ENCODE data around the gene CA10. TPM values are rescaled to one million over a fixed set of nuclear protein-coding genes. Genes with fewer than 3 reads are reported as not detected.

Gene CA10
- total and polyA plus RNA-seq, 7 donors = 0.28 to 2.9 (median 0.49) TPM; not detected in 2

DNA sequence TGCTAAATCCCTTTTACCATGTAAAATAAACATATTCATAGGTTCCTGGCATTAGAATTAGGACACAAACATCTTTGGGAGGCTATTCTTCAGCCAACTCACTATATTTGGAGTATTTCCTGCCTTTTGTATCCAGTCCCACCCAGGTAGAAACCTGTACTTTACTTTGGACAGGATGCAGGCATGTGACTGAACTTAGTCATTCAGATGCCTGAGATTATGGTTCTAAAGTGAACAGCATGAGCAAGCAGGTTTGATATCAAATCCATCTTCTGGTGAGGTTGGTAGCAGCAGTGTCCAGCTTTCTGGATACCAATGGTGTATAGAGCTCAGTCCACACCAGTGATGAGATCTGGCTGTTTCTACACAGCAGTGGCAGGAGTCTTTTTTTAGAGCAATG, 20.2 kb downstream of the CA10 start:
- no peak for DNase-seq

DNA sequence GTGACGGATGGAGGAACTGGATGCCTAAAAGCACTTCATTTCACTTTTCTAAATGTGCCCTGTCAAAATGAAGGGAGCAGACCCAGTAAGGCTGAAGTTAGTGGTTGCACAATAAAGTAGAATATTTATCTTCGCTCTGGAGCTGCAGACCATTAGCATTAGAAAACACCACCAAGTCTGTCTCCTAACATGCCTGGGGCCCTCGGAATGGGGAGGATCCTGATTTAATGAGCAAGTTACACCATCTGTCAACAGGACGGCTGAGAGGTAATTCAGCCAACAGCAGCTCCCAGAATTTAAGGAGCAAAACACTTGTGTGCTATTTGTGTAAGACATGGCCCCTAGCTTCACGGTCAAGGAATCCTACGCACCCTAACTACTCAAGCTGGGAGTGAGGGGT, 22.3 kb downstream of the CA10 start:
- Histone ChIP-seq H3K27ac (no peak overlapping the region), H3K27me3 (no peaks in the 10 kb centered on the region)
- no peak for TF ChIP-seq POLR2AphosphoS5 (IDR thresholded peaks at IDR 0.05)
- TF ChIP-seq EP300 (IDR thresholded peaks at IDR 0.05) = no peak
- TF ChIP-seq, protein P1, sequence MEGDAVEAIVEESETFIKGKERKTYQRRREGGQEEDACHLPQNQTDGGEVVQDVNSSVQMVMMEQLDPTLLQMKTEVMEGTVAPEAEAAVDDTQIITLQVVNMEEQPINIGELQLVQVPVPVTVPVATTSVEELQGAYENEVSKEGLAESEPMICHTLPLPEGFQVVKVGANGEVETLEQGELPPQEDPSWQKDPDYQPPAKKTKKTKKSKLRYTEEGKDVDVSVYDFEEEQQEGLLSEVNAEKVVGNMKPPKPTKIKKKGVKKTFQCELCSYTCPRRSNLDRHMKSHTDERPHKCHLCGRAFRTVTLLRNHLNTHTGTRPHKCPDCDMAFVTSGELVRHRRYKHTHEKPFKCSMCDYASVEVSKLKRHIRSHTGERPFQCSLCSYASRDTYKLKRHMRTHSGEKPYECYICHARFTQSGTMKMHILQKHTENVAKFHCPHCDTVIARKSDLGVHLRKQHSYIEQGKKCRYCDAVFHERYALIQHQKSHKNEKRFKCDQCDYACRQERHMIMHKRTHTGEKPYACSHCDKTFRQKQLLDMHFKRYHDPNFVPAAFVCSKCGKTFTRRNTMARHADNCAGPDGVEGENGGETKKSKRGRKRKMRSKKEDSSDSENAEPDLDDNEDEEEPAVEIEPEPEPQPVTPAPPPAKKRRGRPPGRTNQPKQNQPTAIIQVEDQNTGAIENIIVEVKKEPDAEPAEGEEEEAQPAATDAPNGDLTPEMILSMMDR (IDR thresholded peaks at IDR 0.05) = no peak
- TF ChIP-seq POLR2A (IDR thresholded peaks at IDR 0.05) = no peak

More for the DNA sequence above, 20.2 kb downstream of the CA10 start:
- H3K36me3 ChIP-seq = no peaks in the 10 kb centered on the region
- H3K4me3 ChIP-seq = no peak overlapping the region
- H3K27me3 ChIP-seq = no peaks in the 10 kb centered on the region
- H3K9me3 ChIP-seq = no peaks in the 10 kb centered on the region
- H3K27ac ChIP-seq = no peak overlapping the region
- no peak for TF ChIP-seq EP300 (IDR thresholded peaks at IDR 0.05)
- no peak for TF ChIP-seq POLR2A (IDR thresholded peaks at IDR 0.05)
- no peak for TF ChIP-seq POLR2AphosphoS5 (IDR thresholded peaks at IDR 0.05)
- TF ChIP-seq, protein P1 (IDR thresholded peaks at IDR 0.05) = no peak
- intact Hi-C loops (cut with DNase I) = no loop called here
- no peaks in the 10 kb centered on the region for H3K4me1 ChIP-seq

DNA sequence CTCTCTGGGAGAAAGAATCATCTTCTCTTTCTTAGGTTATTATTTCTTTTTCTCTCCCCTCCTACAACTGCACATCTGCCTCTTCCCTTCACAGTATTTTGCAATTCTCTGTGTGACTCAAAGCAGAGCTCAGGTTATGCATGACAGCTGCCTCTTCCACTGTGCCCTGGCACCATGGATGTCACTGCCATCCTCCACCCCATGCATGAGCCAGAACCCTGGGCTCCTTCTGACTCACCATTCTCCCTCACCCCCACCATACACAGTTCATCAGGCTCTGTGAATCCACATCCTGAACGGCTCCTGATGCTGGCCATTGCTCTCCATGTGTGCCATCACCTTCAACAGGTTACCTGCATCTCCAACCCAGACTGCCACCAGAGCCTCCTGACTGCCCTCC, 23.9 kb downstream of the CA10 start:
- Histone ChIP-seq H3K36me3 (no peaks in the 10 kb centered on the region), H3K27ac (no peak overlapping the region), H3K9me3 (peaks cover 0 to 2% (median 0%) of the 10 kb centered on the region in 4 donors), H3K4me1 (no peaks in the 10 kb centered on the region), H3K4me3 (no peak overlapping the region), H3K27me3 (no peaks in the 10 kb centered on the region)
- intact Hi-C loops (cut with DNase I) = no loop called here
- DNase-seq = no peak
- no peak for TF ChIP-seq EP300 (IDR thresholded peaks at IDR 0.05)
- no peak for TF ChIP-seq POLR2A (IDR thresholded peaks at IDR 0.05)
- no peak for TF ChIP-seq POLR2AphosphoS5 (IDR thresholded peaks at IDR 0.05)
- TF ChIP-seq, protein P1 (IDR thresholded peaks at IDR 0.05) = no peak
- 62 to 68% methylated on average over 1 of the region's 1 CpG for WGBS, 2 donors

More for the DNA sequence above, 22.3 kb downstream of the CA10 start:
- no peak for DNase-seq
- no peaks in the 10 kb centered on the region for H3K4me1 ChIP-seq
- H3K36me3 ChIP-seq = no peaks in the 10 kb centered on the region
- intact Hi-C loops (cut with DNase I) = no loop called here
- H3K9me3 ChIP-seq = no peaks in the 10 kb centered on the region
- WGBS, 2 donors = 42 to 51% methylated on average over 6 of the region's 6 CpGs
- no peak overlapping the region for H3K4me3 ChIP-seq

DNA sequence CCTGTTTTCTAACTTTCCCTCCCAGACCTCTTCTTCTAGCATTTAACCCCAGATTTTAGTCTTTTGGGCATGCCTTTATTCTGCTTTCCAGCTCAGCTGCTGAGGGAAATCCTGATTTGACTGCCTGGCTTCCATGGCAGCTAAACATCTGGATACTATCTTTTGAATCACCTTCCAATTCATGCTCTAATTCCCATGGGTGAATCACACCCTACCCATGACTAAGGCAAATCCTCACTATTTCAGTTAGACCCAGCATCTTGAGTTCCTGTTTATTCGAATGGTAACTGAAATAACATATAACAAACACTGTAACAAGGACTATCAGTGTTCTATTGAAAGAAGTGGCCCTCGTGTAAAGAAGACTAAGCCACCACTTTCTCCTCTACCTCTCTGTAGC, 29.8 kb downstream of the CA10 start:
- H3K4me1 ChIP-seq = no peaks in the 10 kb centered on the region
- no peak for DNase-seq
- H3K27ac ChIP-seq = no peak overlapping the region
- TF ChIP-seq POLR2A (IDR thresholded peaks at IDR 0.05) = no peak
- TF ChIP-seq, protein P1 (IDR thresholded peaks at IDR 0.05) = no peak
- TF ChIP-seq POLR2AphosphoS5 (IDR thresholded peaks at IDR 0.05) = no peak
- TF ChIP-seq EP300 (IDR thresholded peaks at IDR 0.05) = no peak
- H3K36me3 ChIP-seq = no peaks in the 10 kb centered on the region
- WGBS, 2 donors = 56 to 68% methylated on average over 2 of the region's 2 CpGs
- intact Hi-C loops (cut with DNase I) = no loop called here
- no peaks in the 10 kb centered on the region for H3K27me3 ChIP-seq
- no peak overlapping the region for H3K4me3 ChIP-seq
- H3K9me3 ChIP-seq = peaks cover 0 to 2% (median 0%) of the 10 kb centered on the region in 4 donors

DNA sequence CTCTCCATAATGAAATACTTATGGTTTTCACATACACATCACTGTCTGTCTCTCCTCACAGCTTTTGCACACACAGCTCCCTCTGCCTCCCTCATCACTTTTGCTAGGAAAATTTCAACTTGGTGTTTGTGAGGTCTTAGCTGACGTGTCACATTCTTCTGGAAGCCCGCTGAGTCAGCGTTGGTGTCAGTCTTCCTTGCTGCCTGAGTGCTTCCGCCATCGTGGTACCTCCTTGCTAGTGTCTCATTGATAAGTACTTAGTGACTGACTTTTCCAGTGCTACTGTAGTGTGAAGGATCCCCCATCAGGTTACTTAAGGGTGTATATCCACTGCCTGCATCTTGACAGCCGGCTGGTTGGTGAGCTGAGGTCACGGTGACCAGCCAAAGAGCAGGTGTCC, 33.5 kb downstream of the CA10 start:
- H3K27ac ChIP-seq = no peak overlapping the region
- no peaks in the 10 kb centered on the region for H3K36me3 ChIP-seq
- intact Hi-C loops (cut with DNase I) = no loop called here
- WGBS, 2 donors = 83 to 87% methylated on average over 7 of the region's 7 CpGs
- no peaks in the 10 kb centered on the region for H3K9me3 ChIP-seq
- TF ChIP-seq POLR2A (IDR thresholded peaks at IDR 0.05) = no peak
- no peak for TF ChIP-seq POLR2AphosphoS5 (IDR thresholded peaks at IDR 0.05)
- TF ChIP-seq, protein P1 (IDR thresholded peaks at IDR 0.05) = no peak
- TF ChIP-seq EP300 (IDR thresholded peaks at IDR 0.05) = no peak
- H3K27me3 ChIP-seq = no peaks in the 10 kb centered on the region
- no peak overlapping the region for H3K4me3 ChIP-seq
- no peaks in the 10 kb centered on the region for H3K4me1 ChIP-seq
- DNase-seq = no peak

Measured in sigmoid colon (tissue), 7 donors.